Smooth muscle cell (in vitro differentiated cells): ENCODE results near the gene NR3C1. TPM values are rescaled to one million over a fixed set of nuclear protein-coding genes. Genes with fewer than 3 reads are reported as not detected.

ENCODE experiments used
- DNase-seq: peaks from one replicate; lab custom pipeline; 2025; ENCODE audit not compliant: unreplicated experiment; lab: John Stamatoyannopoulos, UW
- H2AFZ ChIP-seq: fragments of 200-600 bp; sonication (generic); 2 replicates; pipeline ENCODE4 v1.6.0; 2016; ENCODE audit warnings: antibody characterized with exemption, low read depth, mild to moderate bottlenecking
- H3F3A ChIP-seq: fragments of 200-600 bp; sonication (generic); 2 replicates; pipeline ENCODE4 v1.6.0; 2017; ENCODE audit warnings: antibody characterized with exemption, low read depth
- H3K27ac ChIP-seq: fragments of 200-600 bp; sonication (generic); 2 replicates; pipeline ENCODE4 v1.5.1; 2016; ENCODE audit warnings: low read depth, mild to moderate bottlenecking
- H3K27me3 ChIP-seq: fragments of 200-600 bp; sonication (generic); 2 replicates; pipeline ENCODE4 v1.6.1; 2016; ENCODE audit warnings: low read depth, mild to moderate bottlenecking
- H3K36me3 ChIP-seq: fragments of 200-600 bp; sonication (generic); 2 replicates; pipeline ENCODE4 v1.5.1; 2016; ENCODE audit warnings: low read depth
- H3K4me1 ChIP-seq: fragments of 200-600 bp; sonication (generic); 2 replicates; pipeline ENCODE4 v1.5.1; 2016; ENCODE audit warnings: low read depth
- H3K4me2 ChIP-seq: fragments of 200-600 bp; sonication (generic); 2 replicates; pipeline ENCODE4 v1.6.0; 2016; ENCODE audit warnings: mild to moderate bottlenecking
- H3K4me3 ChIP-seq: fragments of 200-600 bp; sonication (generic); 2 replicates; pipeline ENCODE4 v1.5.1; 2016; ENCODE audit warnings: mild to moderate bottlenecking
- H3K79me2 ChIP-seq: fragments of 200-600 bp; sonication (generic); 2 replicates; pipeline ENCODE4 v1.6.0; 2016; ENCODE audit warnings: low read depth, mild to moderate bottlenecking
- H3K9ac ChIP-seq: fragments of 200-600 bp; sonication (generic); 2 replicates; pipeline ENCODE4 v1.6.0; 2016; ENCODE audit warnings: low read depth
- H3K9me3 ChIP-seq: fragments of 200-600 bp; sonication (generic); replicated peaks from 2 replicates; pipeline ENCODE4 v1.5.1; 2016; ENCODE audit warnings: low read depth
- H4K20me1 ChIP-seq: fragments of 200-600 bp; sonication (generic); 2 replicates; pipeline ENCODE4 v1.6.0; 2016; ENCODE audit warnings: low read depth
- CTCF ChIP-seq: fragments of 200-600 bp; sonication (generic); IDR thresholded peaks from 2 replicates; pipeline ENCODE4 v1.5.1; 2017; ENCODE audit warnings: borderline replicate concordance, mild to moderate bottlenecking, antibody characterized with exemption; ENCODE audit not compliant: insufficient read depth, poor library complexity, severe bottlenecking
- WGBS: methylation state at CpG from one replicate; pipeline ENCODE4 v1.1.7; 2016; ENCODE audit warnings: low lambda C conversion rate; 5-methylcytosine and 5-hydroxymethylcytosine counted together
- polyA plus RNA-seq: library from polyadenylated mRNA; unstranded; fragments of >200 nt; fragmentation: Nextera tagmentation; extraction: Ambion mirVana; gene quantifications from 2 replicates; pipeline ENCODE4 v1.2.1, GENCODE V29; 2016
- total RNA-seq: library from RNA; depleted of rRNA; stranded (reverse); fragments of >200 nt; gene quantifications from 2 replicates; pipeline ENCODE4 v1.2.3, GENCODE V29; 2014

Gene NR3C1
- total and polyA plus RNA-seq, 2 experiments from 2014 or later = 76.5 to 101 TPM

DNA sequence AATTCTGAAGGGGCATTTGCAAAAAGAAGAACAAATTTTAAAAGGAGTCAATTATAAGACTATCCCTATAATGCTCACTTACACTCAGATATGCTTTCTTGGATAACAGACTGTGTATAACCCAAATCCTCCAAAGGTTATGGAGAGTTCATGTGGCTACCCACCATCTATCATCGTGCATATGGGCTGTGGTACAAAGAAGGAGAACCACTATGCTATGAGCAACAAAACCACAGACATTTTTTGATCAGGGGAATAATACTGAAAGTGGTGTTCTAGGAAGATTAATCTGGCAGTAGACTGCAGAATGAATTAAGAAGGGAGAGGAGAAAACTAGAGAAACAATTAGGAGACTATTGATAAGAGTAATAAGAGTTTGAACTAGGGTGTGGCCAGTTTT, 16.8 kb downstream of the NR3C1 start:
- H2AFZ ChIP-seq = no peak overlapping the region
- no peak overlapping the region for H3K4me3 ChIP-seq
- no peaks in the 10 kb centered on the region for H3F3A ChIP-seq
- H3K79me2 ChIP-seq = peaks cover 100% of the 10 kb centered on the region
- H3K27me3 ChIP-seq = no peaks in the 10 kb centered on the region
- peaks cover 100% of the 10 kb centered on the region for H4K20me1 ChIP-seq
- 52% methylated on average over 1 of the region's 1 CpG for WGBS
- peaks cover 11% of the 10 kb centered on the region for H3K9me3 ChIP-seq
- H3K9ac ChIP-seq = no peak overlapping the region
- peak overlapping the region; percentile 13 for H3K27ac ChIP-seq
- peaks cover 24% of the 10 kb centered on the region for H3K36me3 ChIP-seq
- DNase-seq = no peak
- TF ChIP-seq CTCF = no peak
- no peaks in the 10 kb centered on the region for H3K4me1 ChIP-seq
- no peak overlapping the region for H3K4me2 ChIP-seq

- no peak for DNase-seq
- Histone ChIP-seq H2AFZ (no peak overlapping the region), H3K9me3 (peaks cover 11% of the 10 kb centered on the region), H3K27me3 (no peaks in the 10 kb centered on the region), H3K4me2 (no peak overlapping the region), H3F3A (no peaks in the 10 kb centered on the region), H3K79me2 (peaks cover 100% of the 10 kb centered on the region), H4K20me1 (peaks cover 100% of the 10 kb centered on the region), H3K4me3 (no peak overlapping the region), H3K36me3 (peaks cover 24% of the 10 kb centered on the region), H3K4me1 (no peaks in the 10 kb centered on the region), H3K9ac (no peak overlapping the region), H3K27ac (no peak overlapping the region)
- TF ChIP-seq CTCF = no peak
- 99% methylated on average over 3 of the region's 3 CpGs for WGBS
Measured at GRCh38 chr5:143384865-143385657, 18.4 kb downstream of the NR3C1 start.

DNA sequence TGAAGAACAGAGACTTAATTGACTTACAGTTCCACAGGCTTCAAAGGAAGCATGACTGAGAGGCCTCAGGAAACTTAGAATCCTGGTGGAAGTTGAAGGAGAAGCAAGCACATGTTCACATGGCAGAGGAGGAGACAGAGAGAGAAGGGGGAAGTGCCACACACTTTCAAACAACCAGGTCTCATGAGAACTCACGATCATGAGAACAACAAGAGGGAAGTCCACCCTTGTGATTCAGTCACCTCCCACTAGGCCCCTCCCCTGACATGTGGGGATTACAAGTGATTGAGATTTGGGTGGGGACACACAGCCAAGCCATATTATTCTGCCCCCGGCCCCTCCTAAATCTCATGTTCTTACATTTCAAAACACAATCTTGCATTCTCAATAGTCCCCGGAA, 19.5 kb downstream of the NR3C1 start:
- H3K9me3 ChIP-seq = peaks cover 11% of the 10 kb centered on the region
- WGBS = 91% methylated on average over 3 of the region's 3 CpGs
- H3K79me2 ChIP-seq = peaks cover 100% of the 10 kb centered on the region
- TF ChIP-seq CTCF = no peak
- peaks cover 100% of the 10 kb centered on the region for H4K20me1 ChIP-seq
- DNase-seq = no peak
- no peaks in the 10 kb centered on the region for H3F3A ChIP-seq
- no peak overlapping the region for H3K4me3 ChIP-seq
- H3K27ac ChIP-seq = no peak overlapping the region
- no peak overlapping the region for H3K4me2 ChIP-seq
- no peak overlapping the region for H3K9ac ChIP-seq
- peaks cover 24% of the 10 kb centered on the region for H3K36me3 ChIP-seq
- no peak overlapping the region for H2AFZ ChIP-seq
- no peaks in the 10 kb centered on the region for H3K27me3 ChIP-seq
- H3K4me1 ChIP-seq = no peaks in the 10 kb centered on the region

DNA sequence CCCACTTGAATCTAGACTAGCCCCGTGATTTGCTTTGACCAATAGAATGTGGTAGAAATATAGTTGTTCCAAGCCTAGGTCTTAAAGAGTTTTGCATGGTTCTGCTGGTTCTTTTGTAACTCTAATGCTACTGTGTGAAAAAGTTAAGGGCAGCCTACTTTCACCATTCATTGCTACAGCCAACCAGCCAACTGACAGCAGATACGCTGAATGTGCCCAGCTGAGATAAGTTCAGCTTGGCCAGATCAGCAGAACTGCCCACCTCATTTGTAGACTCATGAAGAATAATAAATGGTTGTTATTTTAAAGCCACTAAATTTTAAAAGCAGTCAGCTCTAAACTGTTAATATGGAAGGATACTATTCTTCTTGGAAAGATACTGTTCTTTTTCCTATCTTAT, 23.9 kb downstream of the NR3C1 start:
- Histone ChIP-seq H3K27me3 (no peaks in the 10 kb centered on the region), H3K4me1 (no peaks in the 10 kb centered on the region), H3K36me3 (peaks cover 9% of the 10 kb centered on the region), H3K79me2 (peaks cover 100% of the 10 kb centered on the region), H3K9ac (no peak overlapping the region), H2AFZ (no peak overlapping the region), H3K4me2 (no peak overlapping the region), H3K27ac (no peak overlapping the region), H3F3A (no peaks in the 10 kb centered on the region), H3K9me3 (peaks cover 3% of the 10 kb centered on the region), H3K4me3 (no peak overlapping the region), H4K20me1 (peaks cover 100% of the 10 kb centered on the region)
- no peak for DNase-seq
- WGBS = 93% methylated on average over 2 of the region's 2 CpGs
- TF ChIP-seq CTCF = no peak
